Body of pancreas (tissue), 4 donors: Measurements from ENCODE around the gene RAB11FIP3. TPM values are rescaled to one million over a fixed set of nuclear protein-coding genes. Genes with fewer than 3 reads are reported as not detected.

Experiments used
- ATAC-seq: fragments of 150-250 bp; one replicate; pipeline ENCODE4 v1.9.1; 2016
- DNase-seq, 4 donors: peaks; one replicate each; pipeline ENCODE4 v3.0.0-alpha.2; 2019
- H3K27ac ChIP-seq, 4 donors: fragments of 200-600 bp; sonication (generic); 1 replicate in 3 of 4; 2 replicates in 1 of 4; pipeline versions ENCODE4 v1.5.1 to v1.6.1; 2016 to 2019; ENCODE audit warnings: mild to moderate bottlenecking in 1 of 4, mixed read lengths in 1 of 4, moderate library complexity in 1 of 4
- H3K27me3 ChIP-seq, 2 donors: fragments of 200-600 bp; sonication (generic); one replicate each; pipeline ENCODE4 v1.6.0; 2016; ENCODE audit warnings: mild to moderate bottlenecking in 1 of 2
- H3K36me3 ChIP-seq, 2 donors: fragments of 200-600 bp; sonication (generic); replicated peaks in 1 of 2; 2 replicates each; pipeline ENCODE4 v1.5.1; 2016; ENCODE audit warnings: low read depth in 2 of 2; ENCODE audit not compliant: insufficient read depth in 1 of 2
- H3K4me1 ChIP-seq: fragments of 200-600 bp; sonication (generic); one replicate; pipeline ENCODE4 v1.6.0; 2016
- H3K4me3 ChIP-seq, 2 donors: fragments of 200-600 bp; sonication (generic); 1 replicate in 1 of 2; 2 replicates in 1 of 2; pipeline ENCODE4 v1.5.1; 2016 to 2019
- H3K9me3 ChIP-seq, 3 donors: fragments of 200-600 bp; sonication (generic); 1 replicate in 2 of 3; 2 replicates in 1 of 3; pipeline ENCODE4 v1.5.1; 2016
- POLR2A ChIP-seq, 3 donors: fragments of 450-650 bp; IDR thresholded peaks; one replicate each; pipeline ENCODE4 v1.6.1; 2016; ENCODE audit warnings: antibody characterized with exemption in 3 of 3, mild to moderate bottlenecking in 2 of 3
- WGBS, 2 donors: methylation state at CpG; one replicate each; pipeline ENCODE4 v1.1.5; 2017; 5-methylcytosine and 5-hydroxymethylcytosine counted together
- intact Hi-C: fragments of 100-400 bp; cut with DNase I; formaldehyde crosslinking; loops from one replicate; pipeline ENCODE4 v1.15.1; 2023
- total RNA-seq, 2 donors: library from RNA; depleted of rRNA; stranded (reverse); fragments of >200 nt; gene quantifications; one replicate each; pipeline ENCODE4 v1.1.0, GENCODE V29; 2016
- TF ChIP-seq, protein P1 (sequence below), 7 experiments: fragments of 450-650 bp in 4 of 7; fragments of 200-600 bp in 3 of 7; sonication (generic) in 3 of 7; IDR thresholded peaks; one replicate each; pipeline ENCODE4 v1.5.1; 2016 to 2019; ENCODE audit warnings: antibody characterized with exemption in 7 of 7

The RAB11FIP3 gene
- total RNA-seq, 2 donors from 2014 or later, result 50.1 to 122 TPM

DNA sequence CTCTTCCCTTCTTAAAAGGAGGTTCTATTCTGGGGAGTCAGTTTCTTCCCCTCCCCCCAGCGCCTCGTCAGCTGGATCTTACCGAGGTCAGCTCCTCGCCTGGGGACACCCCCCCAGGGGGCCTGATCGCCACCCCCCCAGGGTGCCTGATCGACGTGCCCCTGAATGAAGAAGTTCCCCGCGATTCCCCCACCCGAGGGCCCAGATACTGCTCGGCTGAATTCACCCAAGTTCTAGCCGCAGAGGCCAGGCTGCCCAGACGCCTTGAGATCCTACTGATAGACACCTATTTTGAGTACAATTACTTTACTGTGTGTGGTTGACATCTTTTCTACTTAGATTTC is 1.4 kb downstream of the RAB11FIP3 start:
- ATAC-seq (no peak), DNase-seq (no peak)
- no peaks in the 10 kb centered on the region for H3K27me3 ChIP-seq
- TF ChIP-seq POLR2A (IDR thresholded peaks at IDR 0.05), result peak in 1 of 3 donors; percentile 2
- TF ChIP-seq, protein P1, sequence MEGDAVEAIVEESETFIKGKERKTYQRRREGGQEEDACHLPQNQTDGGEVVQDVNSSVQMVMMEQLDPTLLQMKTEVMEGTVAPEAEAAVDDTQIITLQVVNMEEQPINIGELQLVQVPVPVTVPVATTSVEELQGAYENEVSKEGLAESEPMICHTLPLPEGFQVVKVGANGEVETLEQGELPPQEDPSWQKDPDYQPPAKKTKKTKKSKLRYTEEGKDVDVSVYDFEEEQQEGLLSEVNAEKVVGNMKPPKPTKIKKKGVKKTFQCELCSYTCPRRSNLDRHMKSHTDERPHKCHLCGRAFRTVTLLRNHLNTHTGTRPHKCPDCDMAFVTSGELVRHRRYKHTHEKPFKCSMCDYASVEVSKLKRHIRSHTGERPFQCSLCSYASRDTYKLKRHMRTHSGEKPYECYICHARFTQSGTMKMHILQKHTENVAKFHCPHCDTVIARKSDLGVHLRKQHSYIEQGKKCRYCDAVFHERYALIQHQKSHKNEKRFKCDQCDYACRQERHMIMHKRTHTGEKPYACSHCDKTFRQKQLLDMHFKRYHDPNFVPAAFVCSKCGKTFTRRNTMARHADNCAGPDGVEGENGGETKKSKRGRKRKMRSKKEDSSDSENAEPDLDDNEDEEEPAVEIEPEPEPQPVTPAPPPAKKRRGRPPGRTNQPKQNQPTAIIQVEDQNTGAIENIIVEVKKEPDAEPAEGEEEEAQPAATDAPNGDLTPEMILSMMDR (IDR thresholded peaks at IDR 0.05), result no peak
- no peaks in the 10 kb centered on the region for H3K9me3 ChIP-seq
- peaks cover 61% of the 10 kb centered on the region for H3K4me1 ChIP-seq
- H3K4me3 ChIP-seq, result peak overlapping the region; percentile 34 to 41
- no peaks in the 10 kb centered on the region for H3K36me3 ChIP-seq
- peak overlapping the region; percentile 80 to 89 (median 88) for H3K27ac ChIP-seq
- 0 to 2% methylated on average over 3 to 13 of the region's 13 CpGs for WGBS, 2 donors
- intact Hi-C loops, result no loop called here

DNA sequence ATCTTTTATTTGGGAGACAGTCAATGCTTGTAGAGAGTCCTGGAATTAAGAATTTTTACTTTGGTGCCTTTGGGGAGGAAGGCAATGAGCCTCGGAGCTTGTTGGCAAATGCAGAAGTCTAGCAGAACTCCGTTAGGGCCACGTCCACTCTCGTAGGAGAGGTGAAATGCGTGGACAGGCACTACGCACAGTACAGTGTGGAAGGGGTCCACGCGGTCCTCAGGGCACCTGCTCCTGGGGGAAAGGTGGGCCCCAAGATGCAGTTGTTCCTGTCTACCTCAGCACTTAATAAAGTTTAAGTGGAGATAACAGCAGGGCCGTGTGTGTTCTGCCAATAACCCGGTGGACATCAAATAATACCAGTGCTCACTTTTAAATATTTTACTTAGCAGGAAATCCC is 1.8 kb downstream of the RAB11FIP3 start:
- no peak for ATAC-seq
- intact Hi-C loops, result no loop called here
- peaks cover 61% of the 10 kb centered on the region for H3K4me1 ChIP-seq

DNA sequence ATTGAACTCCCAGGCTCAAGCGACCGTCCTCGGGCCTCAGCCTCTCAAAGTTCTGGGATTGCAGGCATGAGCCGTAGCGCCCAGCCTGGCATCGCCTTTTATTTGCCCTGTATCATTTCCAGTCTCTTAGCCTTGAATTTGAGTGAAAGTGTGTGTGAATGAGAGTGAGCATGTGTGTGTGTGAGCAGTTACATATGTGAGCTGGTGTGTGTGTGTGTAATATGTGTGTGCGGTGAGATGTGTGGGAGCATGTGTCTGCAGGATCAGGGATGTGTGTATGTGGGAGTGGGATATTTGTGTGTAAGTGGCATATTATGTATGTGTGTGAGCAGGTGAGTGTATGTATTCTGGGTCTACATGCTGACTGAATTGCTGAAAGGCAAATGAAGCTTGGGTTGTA is 5.5 kb downstream of the RAB11FIP3 start:
- no peak for DNase-seq
- no peak overlapping the region for H3K4me3 ChIP-seq
- H3K36me3 ChIP-seq, result no peaks in the 10 kb centered on the region
- H3K27me3 ChIP-seq, result no peaks in the 10 kb centered on the region
- peaks cover 45% of the 10 kb centered on the region for H3K4me1 ChIP-seq
- H3K9me3 ChIP-seq, result no peaks in the 10 kb centered on the region
- H3K27ac ChIP-seq, result no peak overlapping the region
- TF ChIP-seq, protein P1 (IDR thresholded peaks at IDR 0.05), result no peak
- TF ChIP-seq POLR2A (IDR thresholded peaks at IDR 0.05), result no peak
- intact Hi-C loops, result no loop called here
- WGBS, 2 donors, result 54 to 59% methylated on average over 7 of the region's 7 CpGs
- ATAC-seq, result no peak

More for the DNA sequence above, 1.8 kb downstream of the RAB11FIP3 start:
- no peaks in the 10 kb centered on the region for H3K9me3 ChIP-seq
- peak overlapping the region in 3 of 4 donors; percentile 80 to 89 (median 88) for H3K27ac ChIP-seq
- 22 to 29% methylated on average over 10 of the region's 10 CpGs for whole genome bisulfite sequencing, 2 donors
- no peaks in the 10 kb centered on the region for H3K27me3 ChIP-seq
- DNase-seq, result no peak
- peak overlapping the region in 1 of 2 donors; percentile 41 for H3K4me3 ChIP-seq
- no peak for TF ChIP-seq POLR2A (IDR thresholded peaks at IDR 0.05)
- TF ChIP-seq, protein P1 (IDR thresholded peaks at IDR 0.05), result no peak
- no peaks in the 10 kb centered on the region for H3K36me3 ChIP-seq

DNA sequence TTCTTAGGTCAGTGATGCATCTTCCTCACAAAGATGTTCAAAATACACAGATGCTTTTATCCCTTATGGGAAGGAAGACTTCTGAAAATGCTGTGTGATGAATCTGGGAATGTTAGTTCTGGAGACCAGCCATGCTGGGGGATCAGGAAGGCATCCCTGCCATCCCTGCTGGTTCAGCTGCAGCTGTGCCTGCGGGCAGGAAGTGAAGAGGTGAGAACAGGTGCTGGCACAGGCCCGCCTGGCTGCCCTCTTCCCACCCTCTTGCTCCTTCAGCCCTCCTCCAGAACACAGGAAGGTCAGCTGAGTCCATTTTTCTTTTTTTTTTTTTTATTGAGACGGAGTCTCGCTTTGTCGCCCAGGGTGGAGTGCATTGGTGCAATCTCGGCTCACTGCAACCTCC is 15.2 kb downstream of the RAB11FIP3 start:
- ATAC-seq, result no peak
- intact Hi-C loops, result no loop called here

DNA sequence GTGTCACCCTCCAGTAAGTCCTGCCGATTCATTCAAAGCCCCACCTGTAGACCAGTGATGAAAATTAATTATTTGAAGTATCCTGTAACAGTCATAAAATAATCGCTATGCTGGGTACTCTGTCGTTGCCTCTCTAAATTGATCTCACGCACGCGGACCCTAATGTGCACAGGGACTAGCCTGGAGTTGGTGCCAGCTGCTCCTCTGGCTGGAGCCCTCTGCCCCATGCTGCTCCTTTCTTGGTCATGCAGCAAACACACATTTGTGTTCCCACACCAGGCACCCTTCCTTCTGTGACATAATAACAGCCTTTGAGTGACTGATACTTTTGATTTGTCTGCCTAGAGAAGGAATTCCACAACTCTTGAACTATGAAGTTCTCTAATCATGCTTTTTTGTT is 16.0 kb downstream of the RAB11FIP3 start:
- no peak for DNase-seq
- Histone ChIP-seq H3K4me1 (no peaks in the 10 kb centered on the region), H3K27me3 (no peaks in the 10 kb centered on the region), H3K4me3 (no peak overlapping the region), H3K27ac (no peak overlapping the region), H3K36me3 (peaks cover 0 to 2% of the 10 kb centered on the region in 2 donors), H3K9me3 (no peaks in the 10 kb centered on the region)
- TF ChIP-seq, protein P1 (IDR thresholded peaks at IDR 0.05), result no peak
- TF ChIP-seq POLR2A (IDR thresholded peaks at IDR 0.05), result no peak
- WGBS, 2 donors, result 86 to 90% methylated on average over 6 of the region's 6 CpGs
- ATAC-seq, result no peak
- intact Hi-C loops, result no loop called here

More for the DNA sequence above, 15.2 kb downstream of the RAB11FIP3 start:
- H3K36me3 ChIP-seq, result peaks cover 0 to 2% of the 10 kb centered on the region in 2 donors
- no peak overlapping the region for H3K27ac ChIP-seq
- no peaks in the 10 kb centered on the region for H3K9me3 ChIP-seq
- 81 to 90% methylated on average over 6 of the region's 6 CpGs for WGBS, 2 donors
- H3K4me3 ChIP-seq, result no peak overlapping the region
- H3K27me3 ChIP-seq, result no peaks in the 10 kb centered on the region
- no peak for DNase-seq
- no peak for TF ChIP-seq POLR2A (IDR thresholded peaks at IDR 0.05)
- TF ChIP-seq, protein P1 (IDR thresholded peaks at IDR 0.05), result no peak
- H3K4me1 ChIP-seq, result no peaks in the 10 kb centered on the region
